BE2C (cell line): ENCODE results near the gene WDR70.

Source experiments
- DNase-seq: peaks from one replicate; pipeline ENCODE4 v3.0.0-alpha.2; 2020
- H3K27me3 ChIP-seq: fragments of 250-450 bp; sonication (Bioruptor Pico); 2 replicates; pipeline ENCODE4 v1.5.1; 2020; ENCODE audit warnings: mild to moderate bottlenecking
- H3K36me3 ChIP-seq: fragments of 250-450 bp; sonication (Bioruptor Pico); 2 replicates; pipeline ENCODE4 v1.5.1; 2020; ENCODE audit warnings: mild to moderate bottlenecking
- H3K4me1 ChIP-seq: fragments of 250-450 bp; sonication (Bioruptor Pico); 2 replicates; pipeline ENCODE4 v1.5.1; 2020
- H3K4me3 ChIP-seq: 2 replicates; pipeline ENCODE4 v1.5.1; 2011; ENCODE audit warnings: low read depth, low read length
- H3K9me3 ChIP-seq: fragments of 250-450 bp; sonication (Bioruptor Pico); 2 replicates; pipeline ENCODE4 v1.5.1; 2020
- CTCF ChIP-seq: IDR thresholded peaks from 2 replicates; pipeline ENCODE4 v1.5.1; 2012; ENCODE audit warnings: mild to moderate bottlenecking, low read depth, low read length

WDR70 gene

DNA sequence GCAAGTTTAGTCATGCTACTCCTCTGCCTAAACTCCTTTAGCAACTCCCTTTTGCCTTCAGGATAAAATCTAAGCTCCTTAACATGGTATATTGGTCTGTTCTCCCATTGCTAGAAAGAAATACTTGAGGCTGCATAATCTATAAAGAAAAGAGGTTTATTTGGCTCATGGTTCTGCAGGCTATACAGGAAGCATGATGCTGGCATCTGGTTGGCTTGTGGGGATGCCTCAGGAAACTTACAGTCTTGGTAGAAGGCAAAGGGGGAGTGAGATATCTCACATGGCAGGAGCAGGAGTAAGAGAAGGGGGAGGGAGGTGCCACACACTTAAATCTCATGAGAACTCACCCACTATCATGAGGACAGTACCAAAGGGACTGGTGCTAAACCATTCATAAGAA is 315.7 kb downstream of the WDR70 start:
- H3K27me3 ChIP-seq = no peaks in the 10 kb centered on the region
- H3K4me1 ChIP-seq = no peaks in the 10 kb centered on the region
- no peaks in the 10 kb centered on the region for H3K36me3 ChIP-seq
- no peak for TF ChIP-seq CTCF
- H3K4me3 ChIP-seq = no peak overlapping the region
- no peak for DNase-seq
- no peaks in the 10 kb centered on the region for H3K9me3 ChIP-seq

- no peaks in the 10 kb centered on the region for H3K27me3 ChIP-seq
- no peaks in the 10 kb centered on the region for H3K36me3 ChIP-seq
- H3K9me3 ChIP-seq = no peaks in the 10 kb centered on the region
- no peaks in the 10 kb centered on the region for H3K4me1 ChIP-seq
- H3K4me3 ChIP-seq = no peak overlapping the region
- no peak for DNase-seq
- TF ChIP-seq CTCF = no peak
These were observed 316.5 kb downstream of the WDR70 start for GRCh38 chr5:37695647-37696046.

- DNase-seq = no peak
These were observed 317.3 kb downstream of the WDR70 start for GRCh38 chr5:37696190-37697021.

GRCh38 chr5:37701868-37702267 is 322.8 kb downstream of the WDR70 start:
- no peak for TF ChIP-seq CTCF
- Histone ChIP-seq H3K4me1 (peaks cover 5% of the 10 kb centered on the region; the same call in 1 of the 2 replicates), H3K36me3 (peaks cover 5% of the 10 kb centered on the region), H3K4me3 (no peak overlapping the region), H3K9me3 (no peaks in the 10 kb centered on the region), H3K27me3 (no peaks in the 10 kb centered on the region)
- DNase-seq = no peak

More at GRCh38 chr5:37696190-37697021, 317.3 kb downstream of the WDR70 start:
- Histone ChIP-seq H3K27me3 (no peaks in the 10 kb centered on the region), H3K4me3 (no peak overlapping the region), H3K4me1 (no peaks in the 10 kb centered on the region), H3K9me3 (no peaks in the 10 kb centered on the region), H3K36me3 (no peaks in the 10 kb centered on the region)
- TF ChIP-seq CTCF = no peak

GRCh38 chr5:37703841-37704241 is 324.7 kb downstream of the WDR70 start:
- H3K4me3 ChIP-seq = no peak overlapping the region
- peaks cover 5% of the 10 kb centered on the region for H3K36me3 ChIP-seq
- DNase-seq = no peak
- no peaks in the 10 kb centered on the region for H3K9me3 ChIP-seq
- H3K4me1 ChIP-seq = peaks cover 7% of the 10 kb centered on the region
- no peak for TF ChIP-seq CTCF
- H3K27me3 ChIP-seq = no peaks in the 10 kb centered on the region

- Histone ChIP-seq H3K36me3 (peaks cover 5% of the 10 kb centered on the region), H3K4me1 (peaks cover 12% of the 10 kb centered on the region), H3K27me3 (no peaks in the 10 kb centered on the region), H3K9me3 (no peaks in the 10 kb centered on the region), H3K4me3 (no peak overlapping the region)
- no peak for TF ChIP-seq CTCF
- DNase-seq = no peak
These were observed 325.3 kb downstream of the WDR70 start for GRCh38 chr5:37704406-37704805.
